Mucosa of rectum (tissue), 2 donors: ENCODE data around the gene RASAL1.
"Not testable (repeated sequence)": the region's sequence is repeated elsewhere in the genome, so short reads cannot be mapped to it uniquely, and the experiment has no call there.

Experiments
- H3K27ac ChIP-seq, 2 donors: one replicate each; pipeline ENCODE4 v1.7.0; 2013; ENCODE audit warnings: inconsistent platforms in 2 of 2, low read depth in 2 of 2, low read length in 2 of 2
- H3K27me3 ChIP-seq, 2 donors: one replicate each; pipeline ENCODE4 v1.7.0; 2013; ENCODE audit warnings: low read length in 2 of 2; ENCODE audit not compliant: control insufficient read depth in 2 of 2, insufficient read depth in 2 of 2
- H3K36me3 ChIP-seq, 2 donors: one replicate each; pipeline ENCODE4 v1.7.0; 2013; ENCODE audit warnings: low read length in 2 of 2; ENCODE audit not compliant: control insufficient read depth in 2 of 2, insufficient read depth in 2 of 2
- H3K4me1 ChIP-seq, 2 donors: one replicate each; pipeline ENCODE4 v1.7.0; 2013; ENCODE audit warnings: low read length in 2 of 2, mild to moderate bottlenecking in 1 of 2; ENCODE audit not compliant: control insufficient read depth in 2 of 2, insufficient read depth in 2 of 2
- H3K4me3 ChIP-seq, 2 donors: one replicate each; pipeline ENCODE4 v1.7.0; 2013; ENCODE audit warnings: low read length in 2 of 2
- H3K9ac ChIP-seq, 2 donors: one replicate each; pipeline ENCODE4 v1.7.0; 2013; ENCODE audit warnings: low read length in 2 of 2, low read depth in 1 of 2, mild to moderate bottlenecking in 1 of 2
- H3K9me3 ChIP-seq, 2 donors: one replicate each; pipeline ENCODE4 v1.7.0; 2013; ENCODE audit warnings: low read length in 2 of 2; ENCODE audit not compliant: control insufficient read depth in 2 of 2
- donor health status: healthy.
- donor health status: Normal muscosa, but diverticular disease.

Gene RASAL1

GRCh38 chr12:113142173-113142885, 6.8 kb upstream of the RASAL1 start:
- no peak overlapping the region for H3K4me3 ChIP-seq
- H3K9ac ChIP-seq = peak overlapping the region in 1 of 2 donors; percentile 37
- H3K27ac ChIP-seq = peak overlapping the region; percentile 52 to 75
- H3K36me3 ChIP-seq = no peaks in the 10 kb centered on the region
- no peaks in the 10 kb centered on the region for H3K9me3 ChIP-seq
- no peaks in the 10 kb centered on the region for H3K27me3 ChIP-seq
- H3K4me1 ChIP-seq = peaks cover 6 to 11% of the 10 kb centered on the region in 2 donors

- not testable (repeated sequence) for H3K36me3 ChIP-seq, H3K9me3 ChIP-seq, H3K27me3 ChIP-seq, H3K4me3 ChIP-seq
- H3K9ac ChIP-seq = peak overlapping the region in 1 of 2 donors; percentile 37
- peak overlapping the region; percentile 52 to 75 for H3K27ac ChIP-seq
- peaks cover 11% of the 10 kb centered on the region in 2 donors for H3K4me1 ChIP-seq
Observed at GRCh38 chr12:113141716-113142115, 6.2 kb upstream of the RASAL1 start.

DNA sequence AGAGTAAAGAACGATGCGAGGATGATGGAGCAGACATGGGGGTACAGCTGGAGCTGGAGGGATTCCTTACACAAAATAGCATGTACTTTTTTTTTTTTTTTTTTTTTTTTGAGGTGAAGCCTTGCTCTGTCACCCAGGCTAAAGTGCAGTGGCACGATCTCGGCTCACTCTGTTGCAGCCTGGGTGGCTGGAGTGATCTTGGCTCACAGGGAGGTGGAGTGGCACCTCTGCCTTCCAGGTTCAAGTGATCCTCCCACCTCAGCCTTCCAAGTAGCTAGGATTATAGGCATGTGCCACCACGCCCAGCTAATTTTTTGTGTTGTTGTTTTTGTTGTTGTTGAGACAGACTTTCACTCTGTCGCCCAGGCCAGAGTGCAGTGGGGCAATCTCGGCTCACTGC, 5.1 kb upstream of the RASAL1 start:
- H3K9me3 ChIP-seq = no peaks in the 10 kb centered on the region
- no peak overlapping the region for H3K4me3 ChIP-seq
- no peaks in the 10 kb centered on the region for H3K36me3 ChIP-seq
- H3K27ac ChIP-seq = no peak overlapping the region
- no peaks in the 10 kb centered on the region for H3K27me3 ChIP-seq
- H3K9ac ChIP-seq = no peak overlapping the region
- peaks cover 20% of the 10 kb centered on the region in 2 donors for H3K4me1 ChIP-seq

DNA sequence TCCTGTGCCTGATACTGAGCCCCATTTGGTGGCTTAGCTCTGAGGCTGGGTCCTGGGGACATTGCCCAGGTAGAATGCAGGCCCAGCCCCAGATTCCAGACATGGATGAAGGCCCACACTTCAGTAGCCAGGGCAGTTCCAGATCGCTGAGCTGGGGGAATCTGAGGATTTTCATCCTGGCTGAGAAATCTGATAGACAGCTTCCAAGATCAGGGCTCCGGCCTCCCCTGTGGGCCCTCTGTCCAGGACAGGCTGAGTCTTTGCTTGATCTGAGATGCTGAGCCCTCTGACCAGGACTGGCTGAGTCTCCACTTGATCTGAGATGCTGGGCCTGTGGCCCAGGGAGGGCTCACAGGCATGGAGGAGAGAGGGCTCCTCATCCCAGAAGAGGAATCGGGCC, 3.3 kb upstream of the RASAL1 start:
- H3K9me3 ChIP-seq = no peaks in the 10 kb centered on the region
- no peaks in the 10 kb centered on the region for H3K27me3 ChIP-seq
- no peak overlapping the region for H3K27ac ChIP-seq
- H3K4me1 ChIP-seq = peaks cover 20 to 25% of the 10 kb centered on the region in 2 donors
- no peaks in the 10 kb centered on the region for H3K36me3 ChIP-seq
- no peak overlapping the region for H3K9ac ChIP-seq
- H3K4me3 ChIP-seq = no peak overlapping the region

GRCh38 chr12:113137861-113138783, 2.6 kb upstream of the RASAL1 start:
- H3K4me1 ChIP-seq = peaks cover 20 to 25% of the 10 kb centered on the region in 2 donors
- H3K9me3 ChIP-seq = no peaks in the 10 kb centered on the region
- no peak overlapping the region for H3K9ac ChIP-seq
- no peaks in the 10 kb centered on the region for H3K36me3 ChIP-seq
- no peaks in the 10 kb centered on the region for H3K27me3 ChIP-seq
- no peak overlapping the region for H3K27ac ChIP-seq
- no peak overlapping the region for H3K4me3 ChIP-seq

- no peak overlapping the region for H3K9ac ChIP-seq
Observed at GRCh38 chr12:113136990-113137511, 1.5 kb upstream of the RASAL1 start.

DNA sequence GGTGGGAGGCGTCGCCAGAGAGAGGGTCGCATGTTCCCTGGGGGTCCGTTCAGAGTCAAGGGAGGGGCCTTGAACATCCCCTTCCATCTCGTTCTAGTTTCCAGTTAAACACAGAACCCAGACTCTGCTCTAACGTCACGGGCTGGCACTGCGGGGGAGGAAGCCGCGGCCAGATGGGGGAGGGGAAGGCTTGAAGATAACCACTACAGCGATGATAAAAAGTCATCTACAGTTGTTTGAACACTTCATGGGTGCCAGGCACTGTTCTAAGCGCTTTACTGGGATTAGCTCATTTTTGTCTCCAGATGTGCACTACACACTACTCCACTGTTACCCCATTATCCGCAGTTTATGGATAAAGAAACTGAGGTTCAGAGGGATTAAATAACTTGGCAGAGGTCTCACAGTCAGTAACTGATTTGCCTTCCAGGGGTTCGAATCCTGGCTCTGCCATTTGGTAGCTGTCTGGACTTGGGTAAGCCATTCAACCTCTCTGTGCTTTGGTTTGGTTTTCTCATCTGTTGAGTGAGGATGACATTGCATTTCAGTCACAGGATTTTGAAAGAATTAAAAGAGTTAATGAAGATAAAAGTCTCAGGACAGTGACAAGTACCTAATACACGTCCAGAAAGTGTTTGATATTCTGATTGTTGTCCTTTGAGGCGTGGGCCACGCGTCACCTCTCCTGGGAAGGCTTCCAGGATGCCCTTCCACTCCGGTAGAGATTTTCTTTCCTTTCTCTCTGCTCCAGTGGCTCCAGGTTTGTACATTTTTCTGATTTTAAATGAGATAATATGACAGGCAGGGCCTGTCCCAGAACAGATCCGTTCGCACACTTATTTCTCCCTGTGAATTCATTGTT, 798 bp upstream of the RASAL1 start:
- peak overlapping the region; percentile 41 to 55 for H3K9ac ChIP-seq
- H3K4me3 ChIP-seq = peak overlapping the region; percentile 29 to 38
- peaks cover 9 to 19% of the 10 kb centered on the region in 2 donors for H3K4me1 ChIP-seq
- no peaks in the 10 kb centered on the region for H3K27me3 ChIP-seq
- no peaks in the 10 kb centered on the region for H3K9me3 ChIP-seq
- H3K27ac ChIP-seq = peak overlapping the region; percentile 83 to 87
- H3K36me3 ChIP-seq = no peaks in the 10 kb centered on the region

More at GRCh38 chr12:113136990-113137511, 1.5 kb upstream of the RASAL1 start:
- H3K4me1 ChIP-seq = peaks cover 12 to 23% of the 10 kb centered on the region in 2 donors
- no peaks in the 10 kb centered on the region for H3K36me3 ChIP-seq
- peak overlapping the region in 1 of 2 donors; percentile 38 for H3K4me3 ChIP-seq
- H3K9me3 ChIP-seq = no peaks in the 10 kb centered on the region
- no peaks in the 10 kb centered on the region for H3K27me3 ChIP-seq
- peak overlapping the region; percentile 83 to 87 for H3K27ac ChIP-seq

DNA sequence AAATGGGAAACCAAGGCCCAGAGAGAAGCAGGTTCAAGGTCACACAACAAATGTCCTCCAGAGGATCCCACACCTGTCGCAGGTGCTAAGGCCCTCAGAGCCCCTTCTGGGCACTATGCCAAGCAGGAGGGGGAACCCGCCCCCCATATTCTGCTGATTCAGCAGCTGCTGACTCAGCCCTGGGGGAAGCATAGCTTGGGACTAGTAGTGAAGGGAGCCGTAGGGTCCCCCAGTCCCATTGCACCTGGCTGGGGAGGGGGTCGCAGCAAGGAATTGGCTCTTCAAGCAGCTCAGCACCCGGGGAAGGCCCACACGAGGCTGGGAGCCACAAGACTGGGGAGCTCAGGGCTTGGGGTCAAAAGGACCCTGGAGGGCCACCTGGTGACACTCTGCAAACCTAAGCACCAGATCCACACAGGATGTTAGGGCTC, 1.0 kb downstream of the RASAL1 start:
- Histone ChIP-seq H3K9ac (peak overlapping the region in 1 of 2 donors; percentile 73), H3K27me3 (no peaks in the 10 kb centered on the region), H3K36me3 (no peaks in the 10 kb centered on the region), H3K27ac (no peak overlapping the region), H3K4me3 (peak overlapping the region; percentile 69 to 79), H3K4me1 (peaks cover 9 to 19% of the 10 kb centered on the region in 2 donors), H3K9me3 (no peaks in the 10 kb centered on the region)

GRCh38 chr12:113134071-113134470, 1.5 kb downstream of the RASAL1 start:
- peak overlapping the region in 1 of 2 donors; percentile 22 for H3K9ac ChIP-seq

More at GRCh38 chr12:113134071-113134470, 1.5 kb downstream of the RASAL1 start:
- no peaks in the 10 kb centered on the region for H3K36me3 ChIP-seq
- no peak overlapping the region for H3K27ac ChIP-seq
- H3K27me3 ChIP-seq = no peaks in the 10 kb centered on the region
- no peak overlapping the region for H3K4me3 ChIP-seq
- no peaks in the 10 kb centered on the region for H3K9me3 ChIP-seq
- peaks cover 9 to 19% of the 10 kb centered on the region in 2 donors for H3K4me1 ChIP-seq
